HUDEP-2 (cell line): ENCODE results near the gene UGT3A1.

Experiments used
- DNase-seq, 76 experiments: peaks; one replicate each; lab custom pipeline; 2025; ENCODE audit not compliant: unreplicated experiment in 76 of 76; lab: John Stamatoyannopoulos, UW

The UGT3A1 gene

GRCh38 chr5:35921930-35922329 is 69.3 kb downstream of the UGT3A1 start:
- DNase-seq: no peak

- no peak for DNase-seq
Observed at GRCh38 chr5:35920890-35921289, 70.3 kb downstream of the UGT3A1 start.

GRCh38 chr5:35919191-35919590 is 72.0 kb downstream of the UGT3A1 start:
- DNase-seq: no peak

GRCh38 chr5:35908814-35909213 is 82.4 kb downstream of the UGT3A1 start:
- DNase-seq: no peak

GRCh38 chr5:35908228-35908627 is 83.0 kb downstream of the UGT3A1 start:
- DNase-seq: no peak

GRCh38 chr5:35904443-35905132 is 86.6 kb downstream of the UGT3A1 start:
- no peak for DNase-seq

- no peak for DNase-seq
Observed at GRCh38 chr5:35903631-35904203, 87.5 kb downstream of the UGT3A1 start.

- DNase-seq: no peak
Observed at GRCh38 chr5:35902046-35902672, 89.0 kb downstream of the UGT3A1 start.
